GM04503 (cell line): ENCODE measurements around the gene SIPA1.
"Not testable (repeated sequence)": the region's sequence is repeated elsewhere in the genome, so short reads cannot be mapped to it uniquely, and the experiment has no call there.

ENCODE experiments used
- DNase-seq: peaks from one replicate; pipeline ENCODE4 v3.0.0-alpha.2; 2012; ENCODE audit warnings: low read depth

The SIPA1 gene

DNA sequence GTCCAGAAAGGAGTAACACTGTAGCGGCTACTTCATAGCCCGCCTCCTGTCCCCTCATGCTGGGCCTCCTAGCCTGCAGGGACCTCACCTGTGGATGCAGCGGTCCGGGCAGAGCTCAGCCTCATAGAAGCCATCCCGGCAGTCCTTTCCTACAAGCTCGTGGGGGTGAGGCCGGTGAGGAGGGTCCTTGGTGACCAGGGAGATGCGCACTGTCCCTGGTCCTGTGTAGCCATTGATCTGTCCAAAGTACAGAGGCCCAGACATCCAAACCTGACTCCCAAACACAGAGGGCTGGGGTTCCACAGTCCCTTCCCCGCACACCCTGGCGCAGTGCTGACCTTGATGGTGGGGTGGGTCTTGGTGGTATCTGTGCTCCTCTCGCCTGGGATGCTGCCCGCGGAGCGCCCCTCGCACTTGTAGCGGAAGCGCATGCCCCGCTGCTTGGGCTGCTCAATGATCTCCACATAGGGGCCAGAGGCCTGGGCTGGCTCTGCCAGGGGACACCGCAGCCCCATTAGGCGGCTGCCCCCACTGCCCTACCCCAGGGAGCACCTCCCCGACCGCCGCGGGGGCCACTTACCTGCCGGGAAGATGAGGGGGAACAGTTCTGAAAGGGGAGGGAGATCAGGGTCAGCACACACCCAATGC is 23.8 kb downstream of the SIPA1 start:
- DNase-seq = no peak

DNA sequence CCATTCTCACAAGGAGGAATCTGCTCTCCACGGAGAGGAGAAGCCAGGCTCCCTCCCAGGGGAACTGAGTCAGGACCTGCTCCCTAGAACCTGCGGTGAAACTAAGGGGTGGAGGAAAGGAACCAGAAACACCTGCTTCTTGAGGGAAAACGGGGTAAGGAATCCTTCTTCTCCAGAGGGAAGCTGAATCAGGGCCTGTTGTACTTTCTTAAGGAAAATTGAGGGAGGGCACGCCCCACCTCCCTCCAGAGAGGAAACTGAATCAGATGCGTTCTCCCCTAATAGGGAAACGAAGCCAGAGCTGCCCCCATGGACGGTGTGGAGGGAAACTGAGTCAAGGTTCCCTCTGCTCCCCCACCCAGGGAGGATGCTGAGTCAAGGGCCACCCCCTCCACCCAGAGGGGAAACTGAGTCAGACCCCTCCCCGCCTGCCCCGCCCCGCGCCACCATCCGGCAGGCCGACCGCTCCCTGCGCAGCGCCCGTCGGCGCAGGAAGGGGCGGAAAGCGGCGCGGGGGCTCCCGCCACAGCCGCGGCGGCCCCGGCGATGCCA is 24.4 kb downstream of the SIPA1 start:
- no peak for DNase-seq

DNA sequence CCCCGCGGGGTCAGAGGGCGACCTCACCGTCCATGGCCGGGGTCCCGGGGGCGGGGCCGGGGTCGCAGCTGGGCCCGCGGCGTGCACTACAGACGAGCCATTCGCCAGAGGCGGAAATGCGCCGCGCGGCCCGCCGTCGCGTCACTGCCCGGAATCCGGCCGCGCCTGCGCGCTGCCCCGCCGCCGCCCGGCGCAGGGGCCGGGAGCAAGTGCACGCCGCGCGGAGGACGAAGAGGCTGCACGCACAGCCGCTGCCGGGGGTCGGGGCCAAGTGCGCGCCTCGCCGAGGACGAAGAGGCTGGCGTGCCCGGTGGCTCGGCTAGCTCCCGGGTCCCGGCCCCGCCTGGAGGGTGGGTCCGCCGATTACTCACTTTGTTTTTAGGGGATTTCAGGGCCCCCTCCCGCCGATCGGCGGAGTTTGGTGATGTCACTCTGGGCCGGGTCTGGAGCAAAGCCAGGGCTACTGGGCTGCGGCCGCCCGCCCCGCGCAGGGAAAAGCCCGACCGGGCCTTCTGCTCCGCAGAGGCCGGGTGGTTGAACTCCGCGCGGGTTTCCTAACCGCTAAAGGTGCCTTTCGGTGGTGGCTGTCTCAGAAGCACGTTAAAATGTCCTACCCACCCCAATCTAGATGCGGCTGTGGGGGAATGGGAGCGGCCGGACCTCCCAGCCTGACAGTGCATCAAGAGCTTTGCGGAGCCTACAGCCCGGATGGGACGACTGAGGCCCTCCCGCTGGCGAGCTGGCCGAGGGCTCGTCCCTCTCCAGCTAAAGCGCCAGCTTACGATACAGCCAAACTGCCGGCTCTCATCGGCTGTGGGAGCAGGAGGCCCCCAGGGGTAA is 25.1 kb downstream of the SIPA1 start, which contains the start of gene RELA:
RELA (minus strand) TSS at position 118 of the 840 bp plus-strand sequence; CDS start at position 34, 84 bp downstream.
- DNase-seq = peak; percentile 61

DNA sequence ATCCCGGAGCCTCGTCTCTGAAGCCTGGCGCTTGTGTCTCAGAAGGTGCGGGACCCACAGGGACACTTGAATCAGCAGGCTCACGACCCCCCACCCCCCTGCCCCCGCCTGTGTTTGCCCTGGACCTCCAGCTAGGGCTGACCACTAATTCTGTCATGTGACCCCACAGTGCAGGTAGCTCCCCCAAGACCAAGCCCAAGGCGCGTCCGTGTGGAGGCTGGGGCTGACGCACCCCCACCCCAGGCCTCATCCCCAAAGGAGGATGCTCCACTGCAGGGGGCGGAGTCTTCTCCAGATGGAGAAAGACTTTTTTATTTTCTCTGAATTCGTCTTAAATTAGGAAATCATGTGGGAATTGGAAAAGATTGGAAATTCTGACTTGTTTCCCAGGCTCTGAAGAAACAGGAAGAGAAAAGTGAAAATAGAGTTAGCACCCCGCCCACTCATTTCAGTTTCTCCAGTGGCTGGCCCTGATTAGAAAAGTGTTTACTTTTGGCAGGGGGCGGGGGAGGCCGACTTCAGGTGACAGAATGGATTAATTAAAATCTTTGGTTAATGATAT is 25.8 kb downstream of the SIPA1 start:
- peak; percentile 37 for DNase-seq

DNA sequence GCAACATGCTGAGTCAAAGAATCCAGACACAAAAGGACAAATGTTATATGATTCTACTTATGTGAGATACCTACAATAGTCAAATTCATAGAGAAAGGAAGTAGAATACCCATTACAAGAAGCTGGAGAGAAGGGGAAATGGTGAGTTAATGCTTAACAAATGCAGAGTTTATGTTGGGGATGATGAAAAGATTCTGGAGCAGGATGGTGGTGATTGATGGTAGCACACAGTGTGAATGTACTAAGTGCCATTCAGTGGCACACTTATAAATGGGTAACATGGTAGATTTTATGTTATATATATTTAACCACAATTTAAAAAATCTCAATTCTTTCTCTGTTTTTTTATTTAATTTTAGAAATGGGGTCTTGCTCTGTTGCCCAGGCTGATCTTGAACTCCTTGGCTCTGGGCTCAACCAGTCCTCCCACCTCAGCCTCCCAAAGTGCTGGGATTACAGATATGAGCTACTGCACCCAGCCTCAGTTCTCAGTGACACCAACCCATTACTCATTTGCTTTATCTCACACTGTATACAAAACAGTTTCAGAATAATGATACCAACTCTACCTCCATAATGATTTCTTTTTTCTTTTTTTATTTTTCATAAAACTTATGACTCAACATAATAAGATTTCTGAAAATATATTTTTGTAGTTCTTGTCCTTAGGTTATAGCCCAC is 34.4 kb downstream of the SIPA1 start:
- DNase-seq = no peak

DNA sequence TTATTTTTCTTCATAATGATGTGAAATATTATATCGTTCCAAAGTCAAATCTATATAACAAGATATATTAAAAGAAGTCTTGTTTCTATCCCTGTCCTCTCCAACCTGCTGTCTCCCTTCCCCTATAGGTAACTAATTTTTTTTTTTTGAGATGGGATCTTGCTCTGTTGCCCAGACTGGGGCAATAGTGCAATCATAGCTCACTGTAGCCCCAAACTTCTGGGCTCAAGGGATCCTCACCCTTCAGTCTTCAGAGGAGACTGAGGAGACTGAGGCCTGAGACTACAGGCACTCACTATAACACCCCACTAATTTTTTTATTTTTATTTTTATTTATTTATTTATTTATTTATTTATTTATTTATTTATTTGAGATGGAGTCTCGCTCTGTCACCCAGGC is 35.1 kb downstream of the SIPA1 start:
- no peak for DNase-seq

DNA sequence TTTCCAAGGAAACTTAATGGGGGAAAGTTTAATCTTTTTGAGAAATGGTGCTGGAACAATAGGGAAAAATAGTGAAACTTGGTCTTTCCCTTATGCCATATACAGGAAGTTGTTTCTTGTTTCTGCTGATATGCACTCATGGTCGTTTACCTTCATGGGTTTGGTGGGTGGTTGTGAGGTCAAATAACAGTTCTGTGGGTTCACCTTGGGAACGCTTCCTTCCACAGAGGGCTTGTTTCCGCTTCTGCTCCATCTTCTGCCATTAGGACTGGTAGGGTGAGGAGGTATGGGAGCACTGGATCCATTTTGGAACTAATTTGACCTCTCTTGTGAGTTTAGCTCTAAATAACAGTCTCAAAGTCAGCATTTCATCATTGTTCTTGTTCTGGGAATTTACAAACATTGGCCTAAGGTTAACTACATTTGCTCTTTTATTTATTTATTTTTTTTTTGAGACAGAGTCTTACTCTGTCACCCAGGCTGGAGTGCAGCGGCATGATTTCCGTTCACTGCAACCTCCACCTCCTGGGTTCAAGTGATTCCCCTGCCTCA is 42.4 kb downstream of the SIPA1 start:
- DNase-seq = no peak

DNA sequence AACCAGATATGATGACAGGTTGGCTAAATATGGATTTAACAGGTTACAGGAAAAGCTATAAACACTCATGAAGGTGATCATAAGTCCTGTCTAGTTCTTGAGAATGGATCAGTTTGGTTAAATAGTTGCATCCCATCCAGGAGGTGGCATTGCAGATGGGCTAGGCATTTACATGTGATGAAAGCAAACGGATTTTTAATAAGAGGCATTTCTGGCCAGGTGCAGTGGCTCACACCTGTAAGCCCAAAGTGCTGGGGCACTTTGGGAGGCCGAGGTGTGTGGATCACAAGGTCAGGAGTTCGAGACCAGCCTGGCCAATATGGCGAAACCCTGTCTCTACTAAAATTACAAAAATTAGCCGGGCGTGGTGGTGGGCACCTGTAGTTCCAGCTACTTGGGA is 45.6 kb downstream of the SIPA1 start:
- not testable (repeated sequence) for DNase-seq

DNA sequence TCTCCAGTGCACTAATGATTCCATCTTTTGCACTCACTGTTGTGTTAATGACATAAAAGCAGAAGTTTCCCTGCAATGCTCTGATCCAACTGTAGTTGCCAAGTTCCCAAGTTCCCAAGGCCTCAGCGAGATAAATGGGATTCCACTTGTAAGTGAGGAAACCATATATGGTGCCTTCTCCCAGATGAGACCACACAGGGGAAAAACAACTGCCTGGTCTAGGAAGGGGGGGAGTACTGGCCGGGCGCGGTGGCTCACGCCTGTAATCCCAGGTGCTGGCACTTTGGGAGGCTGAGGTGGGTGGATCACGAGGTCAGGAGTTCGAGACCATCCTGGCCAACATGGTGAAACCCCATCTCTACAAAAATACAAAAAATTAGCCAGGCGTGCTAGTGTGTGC is 48.1 kb downstream of the SIPA1 start:
- DNase-seq = no peak

DNA sequence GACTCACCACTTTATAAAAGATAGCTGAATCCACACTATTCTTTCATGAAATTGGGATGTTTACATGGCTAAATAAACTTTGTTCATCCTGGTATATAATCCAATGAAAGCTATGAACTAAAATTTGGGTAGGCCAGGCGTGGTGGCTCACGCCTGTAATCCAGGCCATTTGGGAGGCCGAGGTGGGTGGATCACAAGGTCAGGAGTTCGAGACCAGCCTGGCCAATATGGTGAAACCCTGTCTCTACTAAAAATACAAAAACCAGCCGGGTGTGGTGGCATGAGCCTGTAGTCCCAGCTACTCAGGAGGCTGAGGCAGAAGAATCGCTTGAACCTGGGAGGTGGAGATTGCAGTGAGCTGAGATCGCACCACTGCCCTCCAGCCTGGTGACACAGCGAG is 53.9 kb downstream of the SIPA1 start:
- not testable (repeated sequence) for DNase-seq

DNA sequence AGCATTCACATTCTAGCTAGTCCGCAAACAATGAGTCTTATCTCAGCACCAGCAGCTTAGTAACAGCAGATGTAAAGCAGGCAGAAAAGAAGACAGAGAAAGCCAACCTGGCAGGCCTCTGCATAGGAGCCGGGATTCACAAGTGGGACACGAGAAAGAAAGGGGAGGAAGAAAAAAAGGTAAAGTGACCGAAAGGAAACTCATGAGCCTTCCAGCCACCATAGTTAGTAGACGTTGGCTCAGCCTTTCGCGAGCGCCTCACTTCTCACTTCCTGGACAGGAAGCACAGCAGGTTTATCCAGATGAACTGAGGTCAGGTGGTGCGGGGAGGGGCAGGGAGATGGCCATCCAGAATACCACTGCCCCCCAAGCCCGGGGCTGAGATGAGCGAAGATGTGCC is 54.5 kb downstream of the SIPA1 start:
- DNase-seq = no peak

DNA sequence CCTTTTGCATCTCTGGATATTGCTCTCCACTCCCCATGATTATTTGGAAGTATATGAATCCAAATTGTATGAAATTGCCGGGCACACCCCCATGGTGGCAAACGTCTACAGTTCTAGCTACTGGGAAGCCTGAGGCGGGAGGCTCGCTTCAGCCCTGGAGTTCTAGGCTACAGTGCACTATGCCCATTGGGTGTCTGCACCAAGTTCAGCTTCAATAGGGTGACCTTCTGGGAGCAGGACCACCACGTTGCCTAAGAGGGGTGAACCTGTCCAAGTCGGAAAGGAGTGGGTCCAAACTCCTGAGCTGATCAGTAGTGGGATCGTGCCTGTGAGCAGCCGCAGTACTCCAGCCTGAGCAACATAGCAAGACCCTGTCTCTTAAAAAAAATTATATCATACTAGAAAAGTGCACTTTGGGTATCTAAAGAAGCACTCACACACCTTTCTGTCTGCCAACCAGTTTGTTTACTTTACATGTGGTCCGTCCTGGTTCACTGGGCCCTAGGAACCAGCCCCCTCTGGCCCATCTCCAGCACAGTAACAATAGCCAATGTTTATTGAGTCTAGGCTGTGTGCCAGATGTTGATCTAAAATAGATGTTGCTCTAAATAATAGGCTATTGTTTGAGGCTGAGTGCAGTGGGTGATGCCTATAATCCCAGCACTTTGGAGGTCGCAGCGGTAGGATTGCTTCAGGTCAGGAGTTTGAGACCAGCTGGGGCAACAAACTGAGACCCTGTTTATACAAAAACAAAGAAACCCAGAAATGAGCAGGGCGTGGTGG is 57.7 kb downstream of the SIPA1 start:
- no peak for DNase-seq

DNA sequence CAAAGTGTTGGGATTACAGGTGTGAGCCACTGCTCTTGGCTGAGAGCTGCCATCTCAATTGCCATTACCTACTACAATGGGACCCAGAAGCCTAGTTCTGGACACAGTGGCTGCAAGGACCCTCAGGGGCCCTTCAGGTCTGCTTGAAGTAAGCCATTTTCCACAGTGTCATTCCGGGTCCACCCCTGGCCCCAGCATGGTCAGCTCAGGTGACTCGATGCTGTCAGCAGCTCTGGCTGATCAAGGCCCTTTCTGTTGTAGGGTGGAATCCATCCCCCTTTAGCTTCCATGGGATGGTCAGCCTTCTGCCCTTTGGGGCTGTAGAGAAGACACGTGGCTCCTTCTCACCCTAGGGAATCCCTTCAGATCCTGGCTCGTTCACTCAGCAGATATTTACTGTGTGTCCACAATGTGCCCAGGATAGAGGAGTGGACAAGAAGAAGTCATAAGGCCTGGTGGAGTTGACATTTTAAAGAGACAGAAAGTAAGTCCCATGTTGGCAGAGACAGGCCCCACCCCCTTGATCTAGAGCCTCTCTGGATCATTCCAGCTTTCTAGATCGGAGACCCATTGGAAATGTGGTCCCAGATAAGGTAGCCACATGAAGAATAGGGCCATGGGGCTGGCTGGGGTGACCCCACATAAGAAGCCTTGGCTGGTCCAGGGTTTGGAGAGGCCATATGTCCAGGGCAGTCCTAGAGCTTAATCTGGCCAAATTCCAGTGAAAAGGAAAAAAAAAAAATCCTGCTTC is 59.1 kb downstream of the SIPA1 start:
- no peak for DNase-seq

DNA sequence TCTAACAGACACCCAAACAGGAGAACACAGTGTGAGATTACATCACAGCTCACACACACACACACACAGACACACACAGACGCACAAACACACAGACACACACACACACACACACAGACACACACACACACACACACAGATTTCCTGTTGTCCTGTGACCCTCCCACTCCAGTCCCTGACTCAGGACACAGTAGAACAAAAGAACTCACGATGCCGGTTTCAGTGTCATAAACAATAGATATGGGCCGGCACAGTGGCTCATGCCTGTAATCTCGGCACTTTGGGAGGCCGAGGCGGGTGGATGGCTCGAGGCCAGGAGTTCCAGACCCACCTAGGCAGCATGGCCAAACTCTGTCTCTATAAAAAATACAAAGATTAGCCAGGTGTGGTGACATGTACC is 60.3 kb downstream of the SIPA1 start:
- DNase-seq = no peak

DNA sequence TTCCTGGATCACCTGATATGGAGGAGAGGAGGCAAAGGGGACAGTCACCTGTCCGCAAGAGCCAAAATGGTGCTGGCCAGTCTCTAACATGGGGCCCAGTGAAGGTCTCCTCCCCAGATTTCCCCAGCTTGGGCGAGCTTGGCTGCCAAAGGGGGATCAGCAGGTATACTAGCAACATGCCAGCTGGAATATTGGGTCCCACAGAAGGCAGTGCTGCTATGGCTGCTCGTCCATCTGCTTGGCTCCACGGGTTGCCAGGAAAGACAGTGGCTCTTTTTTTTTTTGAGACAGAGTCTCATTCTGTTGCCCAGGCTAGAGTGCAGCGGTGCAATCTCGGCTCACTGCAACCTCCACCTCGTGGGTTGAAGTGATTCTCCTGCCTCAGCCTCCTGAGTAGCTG is 61.4 kb downstream of the SIPA1 start:
- no peak for DNase-seq

DNA sequence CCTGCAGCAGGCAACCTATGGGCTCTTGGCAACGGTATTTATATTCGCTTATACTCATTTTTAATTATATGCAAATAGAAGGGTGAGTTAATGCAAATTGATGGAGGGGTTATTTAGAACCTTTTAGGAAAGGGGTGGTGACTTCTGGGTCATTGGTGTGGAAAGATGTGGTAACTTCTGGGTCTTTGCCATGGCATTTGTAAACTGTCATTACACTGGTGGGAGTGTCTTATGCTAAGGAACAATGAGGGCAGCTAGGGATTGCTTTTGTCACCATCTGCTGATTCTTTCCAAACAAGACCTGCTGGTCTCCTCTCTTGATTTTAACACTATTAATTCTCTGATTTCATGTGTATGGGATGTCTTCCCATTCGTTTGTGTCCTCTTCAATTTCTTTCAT is 62.5 kb downstream of the SIPA1 start:
- no peak for DNase-seq
